Measurements from ENCODE around the gene LEFTY1. TPM values are rescaled to one million over a fixed set of nuclear protein-coding genes. Genes with fewer than 3 reads are reported as not detected.
"Not testable (repeated sequence)": the region's sequence is repeated elsewhere in the genome, so short reads cannot be mapped to it uniquely, and the experiment has no call there.

Gene LEFTY1
- total RNA-seq, 1 donor from 2014 or later: 0.41 TPM

DNA sequence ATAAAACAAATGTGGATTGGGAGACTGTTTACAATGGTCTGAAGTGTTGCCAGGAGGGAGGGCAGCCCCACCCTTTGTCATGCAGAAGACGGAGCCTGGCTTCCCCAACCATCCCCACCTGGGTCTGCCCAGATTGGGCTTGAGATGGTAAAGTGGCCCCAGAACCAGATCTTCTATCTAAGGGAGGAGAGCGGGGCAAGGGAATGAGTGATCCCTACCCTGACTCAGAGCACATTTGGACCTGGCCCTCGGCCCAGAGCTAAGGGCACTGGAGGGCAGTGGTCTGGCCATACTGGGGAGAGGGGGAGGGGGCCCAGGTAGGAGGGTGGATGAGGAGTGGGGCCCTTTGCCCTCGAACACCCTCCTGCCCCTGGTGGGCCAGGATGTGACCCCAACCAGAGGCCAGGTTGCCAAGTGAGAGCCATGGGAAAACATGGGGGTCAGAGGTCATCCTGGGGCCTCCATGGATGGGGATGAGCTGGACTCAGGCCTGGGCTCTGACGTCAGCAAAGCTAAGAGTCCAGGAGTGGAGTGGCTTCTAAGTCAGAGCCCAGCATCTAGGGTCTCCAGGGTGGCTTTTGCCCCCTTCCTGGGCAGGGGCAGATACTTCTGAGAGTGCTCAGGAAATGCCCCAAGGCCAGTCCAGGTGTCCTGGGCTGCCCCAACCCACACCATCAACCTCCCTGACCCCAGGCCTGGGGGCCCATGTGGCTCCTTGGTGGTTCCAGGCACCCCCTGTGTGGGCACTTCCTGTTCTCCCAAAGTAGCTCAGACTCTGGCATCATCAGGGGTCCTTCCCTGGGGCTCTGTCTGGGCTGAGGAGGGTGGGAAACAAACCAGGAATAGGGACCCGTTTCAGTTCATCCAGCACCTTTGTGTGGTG is 1.6 kb upstream of the LEFTY1 start:
- FAIRE-seq (no peak), DNase-seq (ENCODE audit: low spot score in 2 of 2) (no peak)

GRCh38 chr1:225889743-225890142 is 797 bp upstream of the LEFTY1 start:
- FAIRE-seq (no peak), DNase-seq (ENCODE audit: low spot score in 2 of 2) (no peak)

- FAIRE-seq (no peak), DNase-seq (ENCODE audit: low spot score in 2 of 2) (no peak)
Measured at GRCh38 chr1:225888289-225888897, 553 bp downstream of the LEFTY1 start.

DNA sequence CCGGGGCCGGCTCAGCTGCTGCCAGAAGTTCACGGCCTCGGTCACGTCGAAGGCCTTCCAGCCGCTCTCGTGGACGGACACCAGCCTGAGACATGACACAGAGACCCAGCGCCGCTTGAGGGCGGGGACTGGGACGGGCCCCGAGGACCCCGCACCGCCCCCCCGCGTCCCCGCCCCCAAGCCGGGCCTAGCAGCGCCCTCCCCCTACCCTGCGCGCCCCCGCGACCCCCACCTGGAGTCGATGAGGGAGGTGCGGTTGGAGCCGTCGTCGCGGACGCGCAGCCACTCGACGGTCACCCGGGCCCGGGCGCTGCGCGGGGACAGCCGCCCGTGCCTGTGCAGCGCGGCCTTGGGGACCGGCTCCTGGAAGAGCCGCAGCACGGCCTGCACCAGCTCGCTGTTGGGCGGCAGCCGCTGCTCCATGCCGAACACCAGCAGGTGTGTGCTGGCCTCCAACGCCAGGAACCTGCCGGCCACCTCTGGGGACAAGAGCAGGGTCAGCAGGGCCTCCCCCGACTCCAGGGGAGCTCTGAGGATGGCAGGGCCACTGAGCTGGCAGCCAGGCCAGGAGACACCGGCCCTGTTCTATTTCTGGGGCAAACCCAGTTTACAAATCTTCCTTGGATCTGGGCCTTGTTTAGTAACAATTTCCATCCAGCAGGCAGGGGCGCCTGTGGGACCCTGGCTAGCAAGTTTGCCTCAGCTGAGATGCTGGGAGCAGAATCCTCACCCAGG is 1.2 kb downstream of the LEFTY1 start:
- DNase-seq (ENCODE audit: low spot score in 2 of 2); FAIRE-seq: not testable (repeated sequence)

DNA sequence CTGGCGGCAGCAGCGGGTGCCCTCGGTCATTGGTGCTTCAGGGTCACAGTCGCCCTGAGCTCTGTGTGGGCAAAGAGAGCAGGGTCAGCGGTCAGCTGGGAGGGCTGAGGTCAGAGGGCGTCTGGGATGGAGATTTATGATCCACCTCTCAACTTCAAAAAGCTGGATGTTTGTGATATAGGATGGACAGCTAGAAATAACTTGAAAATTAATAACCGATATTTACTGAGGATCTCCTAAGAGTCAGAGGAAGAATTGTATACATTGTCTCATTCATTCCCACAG is 2.0 kb downstream of the LEFTY1 start:
- FAIRE-seq (no peak), DNase-seq (ENCODE audit: low spot score in 2 of 2) (no peak)

DNA sequence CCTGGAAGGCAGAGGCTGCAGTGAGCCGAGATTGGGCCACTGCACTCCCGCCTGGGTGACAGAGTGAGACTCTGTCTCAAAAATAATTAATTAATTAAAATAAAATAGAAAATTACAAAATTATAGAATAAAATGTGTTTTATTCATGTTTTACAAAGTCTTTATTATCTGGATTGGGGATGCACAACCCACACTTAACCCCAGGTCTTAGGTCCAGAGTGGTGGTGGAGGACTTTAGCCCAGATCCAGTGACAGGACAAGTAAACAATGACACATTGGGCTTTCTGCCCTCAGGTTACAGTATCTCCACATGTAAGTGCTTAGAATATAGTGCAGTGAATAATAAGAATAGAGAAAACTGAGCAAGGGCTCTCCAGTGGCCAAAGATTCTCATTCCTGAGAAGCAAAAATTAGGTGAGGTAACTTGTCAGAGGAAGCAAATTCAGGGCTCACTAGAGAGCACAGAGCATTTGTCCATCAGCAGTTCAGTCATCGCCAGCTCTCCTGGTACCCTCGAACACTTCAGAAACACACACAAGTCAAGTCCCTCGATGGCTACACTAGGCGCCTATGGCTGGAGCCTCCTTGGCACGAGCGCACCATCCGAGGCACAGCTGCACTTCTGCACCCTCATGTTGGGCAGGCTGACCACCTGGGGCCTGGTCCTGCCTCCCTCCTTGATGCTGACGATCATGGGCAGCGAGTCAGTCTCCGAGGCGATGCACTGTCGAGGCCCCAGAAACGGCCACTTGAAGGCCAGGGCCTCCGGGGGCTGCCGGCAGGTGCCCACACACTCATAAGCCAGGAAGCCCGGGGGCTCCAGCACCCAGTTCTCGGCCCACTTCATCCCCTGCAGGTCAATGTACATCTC is 2.6 kb downstream of the LEFTY1 start:
- no peak for FAIRE-seq
- no peak for DNase-seq (ENCODE audit: low spot score in 2 of 2)

DNA sequence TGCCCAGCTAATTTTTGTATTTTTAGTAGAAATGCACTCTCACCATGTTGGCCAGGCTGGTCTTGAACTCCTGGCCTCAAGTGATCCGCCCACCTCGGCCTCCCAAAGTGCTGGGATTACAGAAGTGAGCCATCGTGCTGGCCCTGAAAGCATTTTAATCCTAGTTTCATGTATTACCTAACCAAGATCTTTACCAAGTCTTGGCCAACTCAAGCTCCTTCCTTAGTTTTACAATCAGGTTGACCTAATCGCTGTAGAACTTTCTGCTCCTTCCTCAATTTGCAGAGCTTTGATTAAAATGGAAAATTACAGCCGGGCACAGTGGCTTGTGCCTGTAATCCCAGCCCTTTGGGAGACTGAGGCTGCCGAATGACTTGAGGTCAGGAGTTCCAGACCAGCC is 3.6 kb downstream of the LEFTY1 start:
- no peak for FAIRE-seq
- DNase-seq (ENCODE audit: low spot score in 2 of 2): no peak

GRCh38 chr1:225883616-225884265 is 5.2 kb downstream of the LEFTY1 start:
- FAIRE-seq (no peak), DNase-seq (ENCODE audit: low spot score in 2 of 2) (no peak)

DNA sequence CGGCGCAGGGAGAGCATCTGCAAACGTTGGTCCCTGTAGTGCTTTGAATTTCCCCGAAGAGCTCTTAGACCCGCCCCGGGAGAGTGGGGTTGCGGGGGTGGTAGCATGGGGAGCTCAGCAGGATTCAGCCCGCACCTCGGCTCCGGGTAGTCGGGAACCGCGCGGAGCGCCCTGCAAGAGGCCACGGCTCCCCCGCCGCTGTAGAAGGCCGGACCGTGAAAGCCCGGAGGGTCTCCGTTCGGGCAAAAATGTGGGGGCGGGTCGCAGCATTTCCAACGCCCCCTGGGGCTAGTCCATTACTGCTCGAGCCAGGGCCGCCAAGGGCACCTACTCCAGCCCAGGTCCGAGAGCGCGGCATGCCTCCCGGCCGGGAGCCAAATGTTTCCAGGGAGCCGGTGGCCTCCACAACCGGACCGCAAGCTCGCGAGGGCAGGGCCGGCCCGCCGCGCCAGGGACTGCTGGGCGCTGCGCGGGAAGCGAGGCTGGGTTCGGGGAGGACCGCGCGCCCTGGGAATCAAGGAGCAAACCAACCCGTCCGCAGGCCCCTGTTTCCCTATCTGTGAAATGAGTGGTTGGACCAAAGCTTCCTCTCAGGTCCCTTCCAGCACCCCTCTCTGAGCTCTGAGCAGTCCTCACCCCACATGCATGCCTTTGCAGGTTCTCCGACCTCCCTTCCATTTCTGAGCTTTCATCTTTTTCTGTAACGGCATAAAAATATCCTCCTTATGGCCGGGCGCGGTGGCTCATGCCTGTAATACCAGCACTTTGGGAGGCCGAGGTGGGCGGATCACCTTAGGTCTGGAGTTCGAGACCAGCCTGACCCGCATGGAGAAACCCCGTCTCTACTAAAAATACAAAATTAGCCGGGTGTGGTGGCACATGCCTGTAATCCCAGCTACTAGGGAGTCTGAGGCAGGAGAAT is 6.0 kb downstream of the LEFTY1 start:
- no peak for FAIRE-seq
- DNase-seq (ENCODE audit: low spot score in 2 of 2): peak; percentile 65 to 72

- FAIRE-seq (no peak), DNase-seq (ENCODE audit: low spot score in 2 of 2) (peak; percentile 96)
Measured at GRCh38 chr1:225881959-225882693, 6.8 kb downstream of the LEFTY1 start, which contains the start of gene TMEM63A. TSS of gene TMEM63A (minus strand) at chr1:225882380. CDS start at chr1:225877580, 4,800 bp downstream.

GRCh38 chr1:225881081-225881958 is 7.6 kb downstream of the LEFTY1 start:
- FAIRE-seq (no peak), DNase-seq (ENCODE audit: low spot score in 2 of 2) (no peak)

- DNase-seq (ENCODE audit: low spot score in 2 of 2): no peak
- no peak for FAIRE-seq
Measured at GRCh38 chr1:225880636-225881035, 8.3 kb downstream of the LEFTY1 start.

- FAIRE-seq: no peak
- peak; percentile 56 to 70 for DNase-seq (ENCODE audit: low spot score in 2 of 2)
Measured at GRCh38 chr1:225880222-225880588, 8.7 kb downstream of the LEFTY1 start.

DNA sequence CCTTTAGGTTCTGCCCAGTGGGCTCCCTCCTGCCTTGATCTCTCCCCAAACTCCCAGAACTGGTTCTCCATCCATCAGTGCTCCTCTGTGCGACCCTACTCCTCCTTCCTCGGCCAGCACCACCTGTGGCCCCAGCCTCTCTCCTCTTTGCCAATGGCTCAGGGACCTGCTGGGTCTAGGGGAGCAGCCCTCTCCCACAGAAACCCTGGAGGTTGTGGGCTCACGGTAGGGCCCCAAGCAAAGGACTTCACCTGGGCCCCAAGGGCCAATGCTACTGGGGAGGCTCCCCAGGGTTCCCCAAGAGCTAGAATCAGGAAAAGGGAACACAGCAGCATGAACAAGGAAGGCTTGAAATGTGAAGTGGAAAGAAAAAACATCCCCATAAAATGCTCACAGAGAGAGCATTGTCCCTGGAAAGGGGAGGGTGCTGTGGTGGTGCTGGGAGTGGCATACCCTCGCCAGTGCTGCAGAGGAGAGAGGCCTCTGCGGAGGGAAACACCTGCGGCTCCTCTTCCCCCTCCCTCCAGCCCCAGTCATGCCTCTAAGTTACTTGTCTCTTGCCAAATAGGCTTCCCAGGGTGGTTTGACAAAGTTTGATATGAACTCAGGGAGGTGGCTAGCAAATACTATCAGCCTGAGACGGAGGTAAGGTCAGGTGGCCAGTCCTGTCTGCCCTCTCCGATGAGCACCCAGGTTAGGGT is 9.3 kb downstream of the LEFTY1 start:
- DNase-seq (ENCODE audit: low spot score in 2 of 2) (no peak), FAIRE-seq (no peak)

- FAIRE-seq: no peak
- DNase-seq (ENCODE audit: low spot score in 2 of 2): no peak
Measured at GRCh38 chr1:225878282-225878681, 10.7 kb downstream of the LEFTY1 start.

DNA sequence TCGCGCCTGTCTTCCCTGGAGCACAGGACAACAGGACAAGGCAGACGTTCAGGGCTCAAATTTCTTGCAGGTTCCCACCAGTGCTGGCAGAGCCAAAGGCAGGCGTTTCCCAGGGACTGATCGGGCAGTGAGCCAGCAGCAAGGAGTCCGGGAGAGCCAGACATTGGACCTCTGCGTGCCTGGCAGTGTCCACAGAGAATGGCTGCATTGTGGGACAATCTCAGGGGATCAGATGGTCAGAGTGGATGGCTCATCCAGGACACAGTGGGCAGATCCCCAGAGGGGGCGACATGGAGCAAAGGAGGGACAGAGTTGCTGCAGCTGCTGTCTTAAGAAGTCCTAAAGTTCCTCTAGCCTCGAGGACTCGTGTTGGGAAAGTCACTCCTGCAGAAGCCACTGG is 11.4 kb downstream of the LEFTY1 start:
- FAIRE-seq: no peak
- peak in 1 of 2 donors; percentile 64 for DNase-seq (ENCODE audit: low spot score in 2 of 2)

Measured in frontal cortex (tissue), 4 donors.